ENCODE results near the gene PFKFB4. TPM values are rescaled to one million over a fixed set of nuclear protein-coding genes. Genes with fewer than 3 reads are reported as not detected.

Gene PFKFB4
- total RNA-seq, 1 donor from 2014 or later, result 19.4 TPM

DNA sequence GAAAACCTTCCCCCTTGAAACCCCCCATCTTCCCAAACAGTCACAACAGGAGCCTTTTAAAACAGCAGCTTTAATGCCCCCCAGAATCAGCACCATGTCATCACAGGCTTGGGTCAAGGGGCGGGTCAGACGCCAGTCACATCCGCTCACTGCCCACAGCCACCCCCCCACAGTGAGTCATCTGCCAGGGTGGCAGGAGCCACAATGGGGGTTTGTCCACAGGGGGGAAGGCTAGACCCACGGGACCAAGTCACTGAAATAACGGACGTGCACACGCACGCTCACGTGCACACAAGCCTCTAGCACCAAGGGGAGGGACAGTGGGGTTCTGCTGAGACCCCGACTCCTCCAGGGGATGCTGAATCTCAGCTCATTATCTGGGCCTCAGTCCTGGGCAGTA is 7.4 kb upstream of the PFKFB4 start:
- TF ChIP-seq, protein P1, sequence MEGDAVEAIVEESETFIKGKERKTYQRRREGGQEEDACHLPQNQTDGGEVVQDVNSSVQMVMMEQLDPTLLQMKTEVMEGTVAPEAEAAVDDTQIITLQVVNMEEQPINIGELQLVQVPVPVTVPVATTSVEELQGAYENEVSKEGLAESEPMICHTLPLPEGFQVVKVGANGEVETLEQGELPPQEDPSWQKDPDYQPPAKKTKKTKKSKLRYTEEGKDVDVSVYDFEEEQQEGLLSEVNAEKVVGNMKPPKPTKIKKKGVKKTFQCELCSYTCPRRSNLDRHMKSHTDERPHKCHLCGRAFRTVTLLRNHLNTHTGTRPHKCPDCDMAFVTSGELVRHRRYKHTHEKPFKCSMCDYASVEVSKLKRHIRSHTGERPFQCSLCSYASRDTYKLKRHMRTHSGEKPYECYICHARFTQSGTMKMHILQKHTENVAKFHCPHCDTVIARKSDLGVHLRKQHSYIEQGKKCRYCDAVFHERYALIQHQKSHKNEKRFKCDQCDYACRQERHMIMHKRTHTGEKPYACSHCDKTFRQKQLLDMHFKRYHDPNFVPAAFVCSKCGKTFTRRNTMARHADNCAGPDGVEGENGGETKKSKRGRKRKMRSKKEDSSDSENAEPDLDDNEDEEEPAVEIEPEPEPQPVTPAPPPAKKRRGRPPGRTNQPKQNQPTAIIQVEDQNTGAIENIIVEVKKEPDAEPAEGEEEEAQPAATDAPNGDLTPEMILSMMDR (IDR thresholded peaks at IDR 0.05; ENCODE audit: unreplicated experiment), result no peak
- no peaks in the 10 kb centered on the region for H3K9me3 Mint-ChIP-seq
- no peak overlapping the region for H3K27ac Mint-ChIP-seq
- H3K27me3 Mint-ChIP-seq (ENCODE audit: low read depth), result no peaks in the 10 kb centered on the region
- H3K4me1 Mint-ChIP-seq, result peaks cover 20% of the 10 kb centered on the region
- no peak overlapping the region for H3K4me3 Mint-ChIP-seq
- no peak for DNase-seq (ENCODE audit: low spot score in 2 of 2, unreplicated experiment in 2 of 2)
- H3K36me3 Mint-ChIP-seq, result no peaks in the 10 kb centered on the region

DNA sequence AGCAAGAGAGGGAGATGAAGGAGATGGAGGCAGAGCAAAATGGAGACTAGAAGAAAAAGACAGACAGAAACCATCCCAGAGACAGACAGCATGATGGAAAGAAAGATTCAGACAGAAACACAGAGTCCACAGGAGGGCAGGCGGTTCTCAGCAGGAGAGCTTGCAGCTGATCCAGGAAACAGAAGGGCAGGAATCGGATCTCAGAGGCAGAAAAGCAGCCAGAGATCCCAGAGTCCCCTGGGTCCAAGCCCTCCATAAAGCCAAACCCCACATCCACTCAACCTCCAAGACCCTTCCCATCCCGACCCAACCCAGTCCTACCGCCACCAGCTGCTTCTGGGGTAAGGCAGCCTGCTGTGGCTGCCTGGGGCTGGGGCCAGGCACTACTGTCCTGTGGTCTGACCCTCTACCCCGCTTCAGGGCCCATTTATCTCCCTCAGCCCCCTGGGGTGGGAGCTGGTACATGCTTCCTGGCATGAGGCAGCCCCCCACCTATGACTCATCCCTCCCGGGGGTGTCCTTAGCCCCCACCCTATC is 6.8 kb upstream of the PFKFB4 start, which contains the start of gene UCN2:
Gene UCN2 (minus strand): TSS at position 400 of the 537 bp plus-strand sequence. CDS start 657 bp downstream, outside the sequence.
- H3K36me3 Mint-ChIP-seq, result no peaks in the 10 kb centered on the region
- H3K4me1 Mint-ChIP-seq, result peaks cover 23% of the 10 kb centered on the region
- H3K27ac Mint-ChIP-seq, result peak within 1 kb of the TSS; percentile 11
- H3K27me3 Mint-ChIP-seq (ENCODE audit: low read depth), result no peaks in the 10 kb centered on the region
- TF ChIP-seq, protein P1 (IDR thresholded peaks at IDR 0.05; ENCODE audit: unreplicated experiment), result no peak
- no peaks in the 10 kb centered on the region for H3K9me3 Mint-ChIP-seq
- no peak within 1 kb of the TSS for H3K4me3 Mint-ChIP-seq
- no peak for DNase-seq (ENCODE audit: low spot score in 2 of 2, unreplicated experiment in 2 of 2)

DNA sequence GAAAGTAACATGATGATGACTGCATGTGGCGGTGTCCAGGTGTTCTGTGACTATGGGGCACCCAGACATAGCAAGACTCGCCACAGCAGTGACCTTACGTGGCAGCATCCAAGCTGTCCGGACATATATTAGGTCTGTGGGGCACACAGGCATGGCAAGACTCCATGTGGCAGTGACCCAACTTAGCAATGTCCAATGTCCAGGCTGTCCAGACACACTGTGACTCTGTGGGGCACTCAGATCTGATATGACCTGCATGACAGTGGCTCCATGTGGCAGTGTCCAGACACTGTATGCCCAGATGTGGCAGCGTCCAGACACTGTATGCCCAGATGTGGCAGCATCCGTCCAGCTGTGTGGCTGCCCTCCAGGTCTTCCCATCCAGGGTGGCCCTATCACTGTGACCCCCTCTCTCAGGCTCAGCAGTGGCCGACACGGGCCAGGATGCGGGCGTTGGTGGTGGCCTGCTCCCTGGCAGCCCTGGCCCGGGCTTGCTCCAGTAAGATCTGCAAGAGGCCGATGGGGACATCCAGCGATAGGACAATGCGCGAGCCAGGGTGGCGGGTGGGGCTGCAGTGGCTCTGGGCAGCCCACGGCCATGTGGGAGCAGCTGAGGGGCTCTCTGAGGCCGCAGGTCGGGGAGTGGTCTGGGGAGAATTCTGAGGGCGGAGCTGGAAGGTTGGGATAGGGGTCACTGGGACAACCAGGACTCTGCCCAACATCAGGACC is 5.9 kb upstream of the PFKFB4 start:
- Mint-ChIP-seq H3K9me3 (no peaks in the 10 kb centered on the region), H3K36me3 (no peaks in the 10 kb centered on the region), H3K27ac (no peak overlapping the region), H3K4me3 (no peak overlapping the region), H3K4me1 (peaks cover 26% of the 10 kb centered on the region), H3K27me3 (ENCODE audit: low read depth) (no peaks in the 10 kb centered on the region)
- TF ChIP-seq, protein P1 (IDR thresholded peaks at IDR 0.05; ENCODE audit: unreplicated experiment), result no peak
- DNase-seq (ENCODE audit: low spot score in 2 of 2, unreplicated experiment in 2 of 2), result no peak

DNA sequence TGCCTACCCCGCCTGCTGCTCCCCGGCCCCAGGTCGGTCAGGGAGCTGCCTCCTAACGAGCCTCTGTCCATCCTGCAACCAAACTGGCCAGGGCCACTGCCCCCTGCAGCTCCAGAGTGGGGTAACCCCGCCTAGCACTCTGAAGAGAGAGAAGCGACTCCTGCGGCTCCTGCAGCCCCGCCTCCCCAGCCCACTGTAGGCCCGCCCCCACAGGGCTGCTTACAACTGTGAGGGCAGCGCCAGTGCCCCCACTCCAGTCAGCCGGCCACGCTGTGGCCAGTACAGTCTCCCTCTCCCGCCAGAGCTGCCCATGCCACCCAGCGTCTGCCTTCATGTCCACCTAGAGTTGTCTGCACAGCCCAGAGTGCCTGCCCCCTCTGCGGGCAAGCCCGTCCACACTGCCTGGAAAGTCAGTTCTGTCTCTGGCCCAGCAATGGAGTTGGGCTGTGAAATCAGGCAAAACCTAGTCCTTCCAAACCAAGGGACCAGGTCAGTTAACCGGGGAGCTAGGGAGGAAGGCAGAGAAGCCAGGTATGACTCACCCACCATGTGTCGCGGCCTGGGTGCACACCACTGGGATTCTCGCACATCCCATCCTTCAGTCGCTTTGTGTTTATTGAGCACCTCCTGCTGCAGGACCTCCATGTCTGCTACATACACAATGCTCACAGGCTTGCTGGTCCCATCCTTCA is 4.6 kb upstream of the PFKFB4 start:
- TF ChIP-seq, protein P1 (IDR thresholded peaks at IDR 0.05; ENCODE audit: unreplicated experiment), result no peak
- Mint-ChIP-seq H3K27ac (peak overlapping the region; percentile 56), H3K9me3 (no peaks in the 10 kb centered on the region), H3K4me1 (peaks cover 30% of the 10 kb centered on the region), H3K27me3 (ENCODE audit: low read depth) (no peaks in the 10 kb centered on the region), H3K4me3 (peak overlapping the region; percentile 54), H3K36me3 (no peaks in the 10 kb centered on the region)
- no peak for DNase-seq (ENCODE audit: low spot score in 2 of 2, unreplicated experiment in 2 of 2)

DNA sequence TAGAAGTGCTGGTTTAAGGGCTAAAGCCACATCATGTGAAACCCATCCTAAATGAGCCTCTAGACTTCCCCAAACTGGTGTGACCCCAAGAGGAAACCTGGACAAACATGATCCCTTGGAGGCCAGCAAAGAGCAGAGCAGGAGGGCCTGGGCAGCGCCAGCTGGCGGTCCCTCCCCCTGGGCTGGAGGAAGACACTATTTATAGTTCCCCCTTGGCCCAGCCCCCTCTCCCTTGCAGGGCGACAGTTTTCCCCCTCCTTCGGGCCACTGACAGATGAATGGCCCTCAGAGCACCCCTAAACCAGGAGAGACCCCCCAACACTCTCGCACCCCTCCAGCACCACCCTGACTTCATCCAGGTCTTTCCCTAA is 4.0 kb upstream of the PFKFB4 start:
- DNase-seq (ENCODE audit: low spot score in 2 of 2, unreplicated experiment in 2 of 2), result no peak

More for the DNA sequence above, 4.0 kb upstream of the PFKFB4 start:
- Mint-ChIP-seq H3K4me1 (peaks cover 32% of the 10 kb centered on the region), H3K36me3 (no peaks in the 10 kb centered on the region), H3K9me3 (no peaks in the 10 kb centered on the region), H3K27me3 (ENCODE audit: low read depth) (no peaks in the 10 kb centered on the region), H3K4me3 (no peak overlapping the region), H3K27ac (no peak overlapping the region)
- TF ChIP-seq, protein P1 (IDR thresholded peaks at IDR 0.05; ENCODE audit: unreplicated experiment), result no peak
